Measurements from ENCODE around the gene EOLA2.

- no peak for TF ChIP-seq CTCF (conservative IDR thresholded peaks at IDR 0.05; ENCODE audit: low read depth, low read length)
- no peak for TF ChIP-seq EZH2 (IDR thresholded peaks at IDR 0.05; ENCODE audit: borderline replicate concordance, low read depth, low read length, poor library complexity, severe bottlenecking)
These were observed 44.0 kb upstream of the EOLA2 start for GRCh38 chrX:149982310-149982709.

Data from A673 (cell line).